HG03095 (cell line): ENCODE measurements around the gene CNNM2.
"Not testable (repeated sequence)": the region's sequence is repeated elsewhere in the genome, so short reads cannot be mapped to it uniquely, and the experiment has no call there.

ENCODE experiments used
- ATAC-seq: cut with Tn5 transposase; IDR thresholded peaks from one replicate; pipeline ENCODE4 v1.9.1; 2021; ENCODE audit warnings: moderate library complexity; ENCODE audit not compliant: unreplicated experiment

The CNNM2 gene

GRCh38 chr10:103130180-103130579 lies 212.1 kb downstream of the CNNM2 start:
- ATAC-seq = not testable (repeated sequence)

- ATAC-seq = no peak
Observed at GRCh38 chr10:103130910-103131309, 212.8 kb downstream of the CNNM2 start.

GRCh38 chr10:103135168-103135567 lies 217.1 kb downstream of the CNNM2 start:
- ATAC-seq = not testable (repeated sequence)

- no peak for ATAC-seq
Observed at GRCh38 chr10:103139803-103140202, 221.7 kb downstream of the CNNM2 start.
